NB4 (cell line): Measurements from ENCODE around the gene PLA2R1.

ENCODE experiments used
- MYC ChIP-seq: IDR thresholded peaks from 2 replicates; pipeline ENCODE4 v1.6.1; 2011; ENCODE audit warnings: low read depth, low read length
- POLR2A ChIP-seq: IDR thresholded peaks from 2 replicates; pipeline ENCODE4 v1.6.1; 2011; ENCODE audit warnings: mild to moderate bottlenecking; ENCODE audit not compliant: insufficient read length; ENCODE audit errors: extremely low read depth
- TF ChIP-seq, protein P1 (sequence below): IDR thresholded peaks from one replicate; pipeline ENCODE4 v1.5.1; 2012; ENCODE audit warnings: low read depth, low read length

GRCh38 chr2:160060297-160060696 is 2.1 kb downstream of the PLA2R1 start:
- TF ChIP-seq, protein P1, sequence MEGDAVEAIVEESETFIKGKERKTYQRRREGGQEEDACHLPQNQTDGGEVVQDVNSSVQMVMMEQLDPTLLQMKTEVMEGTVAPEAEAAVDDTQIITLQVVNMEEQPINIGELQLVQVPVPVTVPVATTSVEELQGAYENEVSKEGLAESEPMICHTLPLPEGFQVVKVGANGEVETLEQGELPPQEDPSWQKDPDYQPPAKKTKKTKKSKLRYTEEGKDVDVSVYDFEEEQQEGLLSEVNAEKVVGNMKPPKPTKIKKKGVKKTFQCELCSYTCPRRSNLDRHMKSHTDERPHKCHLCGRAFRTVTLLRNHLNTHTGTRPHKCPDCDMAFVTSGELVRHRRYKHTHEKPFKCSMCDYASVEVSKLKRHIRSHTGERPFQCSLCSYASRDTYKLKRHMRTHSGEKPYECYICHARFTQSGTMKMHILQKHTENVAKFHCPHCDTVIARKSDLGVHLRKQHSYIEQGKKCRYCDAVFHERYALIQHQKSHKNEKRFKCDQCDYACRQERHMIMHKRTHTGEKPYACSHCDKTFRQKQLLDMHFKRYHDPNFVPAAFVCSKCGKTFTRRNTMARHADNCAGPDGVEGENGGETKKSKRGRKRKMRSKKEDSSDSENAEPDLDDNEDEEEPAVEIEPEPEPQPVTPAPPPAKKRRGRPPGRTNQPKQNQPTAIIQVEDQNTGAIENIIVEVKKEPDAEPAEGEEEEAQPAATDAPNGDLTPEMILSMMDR, result no peak
- no peak for TF ChIP-seq POLR2A
- TF ChIP-seq MYC, result no peak
